Right atrium auricular region (tissue), 2 donors: ENCODE results near the gene UBE3B. TPM values are rescaled to one million over a fixed set of nuclear protein-coding genes. Genes with fewer than 3 reads are reported as not detected.
A peak's percentile ranks its signal among the peaks of the same experiment; 100 is the strongest.

Source experiments
- DNase-seq: peaks from one replicate; pipeline ENCODE4 v3.0.0-alpha.2; 2019; ENCODE audit warnings: low spot score
- H3K27ac ChIP-seq, 2 donors: fragments of 200-600 bp; sonication (generic); 1 replicate in 1 of 2; 2 replicates in 1 of 2; pipeline ENCODE4 v1.5.1; 2016 to 2019
- H3K27me3 ChIP-seq, 2 donors: fragments of 200-600 bp; sonication (generic); one replicate each; pipeline versions ENCODE4 v1.5.1 to v1.6.0; 2017 to 2019
- H3K36me3 ChIP-seq: fragments of 200-600 bp; sonication (generic); one replicate; pipeline ENCODE4 v1.5.1; 2016
- H3K4me1 ChIP-seq, 2 donors: fragments of 200-600 bp; sonication (generic); one replicate each; pipeline versions ENCODE4 v1.5.1 to v1.6.0; 2017 to 2019
- H3K4me3 ChIP-seq, 2 donors: fragments of 200-600 bp; sonication (generic); 1 replicate in 1 of 2; 2 replicates in 1 of 2; pipeline ENCODE4 v1.5.1; 2017 to 2019; ENCODE audit warnings: mild to moderate bottlenecking in 1 of 2, moderate library complexity in 1 of 2
- H3K9me3 ChIP-seq, 2 donors: fragments of 200-600 bp; sonication (generic); one replicate each; pipeline ENCODE4 v1.5.1; 2019
- total RNA-seq, 2 donors: library from RNA; depleted of rRNA; stranded (reverse); fragments of >200 nt; gene quantifications; one replicate each; pipeline ENCODE4 v1.1.0, GENCODE V29; 2016
- TF ChIP-seq, protein P1 (sequence below), 2 donors: fragments of 200-600 bp; sonication (generic); IDR thresholded peaks; one replicate each; pipeline ENCODE4 v1.5.1; 2019; ENCODE audit warnings: antibody characterized with exemption in 2 of 2

UBE3B gene
- total RNA-seq, 2 donors from 2014 or later: 41.7 to 71.8 TPM

DNA sequence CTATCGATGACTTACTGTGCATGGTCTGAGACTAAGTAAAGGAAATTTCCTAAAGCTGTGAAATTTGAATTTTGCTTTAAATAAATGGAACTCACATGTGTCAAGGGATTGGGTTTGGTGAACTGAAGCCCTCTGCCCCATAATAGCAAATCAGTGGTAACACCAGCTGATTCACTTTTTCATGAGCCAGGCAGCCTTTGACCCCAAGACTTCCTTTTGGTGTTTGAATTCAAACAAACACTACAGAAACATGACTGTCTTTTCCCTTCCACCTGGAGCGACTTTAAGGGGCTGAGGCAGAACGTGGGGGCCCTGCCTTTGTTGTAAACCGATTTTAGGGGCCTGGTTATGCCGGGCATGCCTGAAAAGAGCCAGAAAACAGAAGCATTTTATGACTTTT lies 29.2 kb upstream of the UBE3B start:
- peaks cover 0 to 26% of the 10 kb centered on the region in 2 donors for H3K4me1 ChIP-seq
- peak overlapping the region in 1 of 2 donors; percentile 84 for H3K27ac ChIP-seq
- no peak overlapping the region for H3K4me3 ChIP-seq
- peaks cover 48% of the 10 kb centered on the region for H3K36me3 ChIP-seq
- H3K27me3 ChIP-seq: no peaks in the 10 kb centered on the region
- no peak for DNase-seq
- TF ChIP-seq, protein P1, sequence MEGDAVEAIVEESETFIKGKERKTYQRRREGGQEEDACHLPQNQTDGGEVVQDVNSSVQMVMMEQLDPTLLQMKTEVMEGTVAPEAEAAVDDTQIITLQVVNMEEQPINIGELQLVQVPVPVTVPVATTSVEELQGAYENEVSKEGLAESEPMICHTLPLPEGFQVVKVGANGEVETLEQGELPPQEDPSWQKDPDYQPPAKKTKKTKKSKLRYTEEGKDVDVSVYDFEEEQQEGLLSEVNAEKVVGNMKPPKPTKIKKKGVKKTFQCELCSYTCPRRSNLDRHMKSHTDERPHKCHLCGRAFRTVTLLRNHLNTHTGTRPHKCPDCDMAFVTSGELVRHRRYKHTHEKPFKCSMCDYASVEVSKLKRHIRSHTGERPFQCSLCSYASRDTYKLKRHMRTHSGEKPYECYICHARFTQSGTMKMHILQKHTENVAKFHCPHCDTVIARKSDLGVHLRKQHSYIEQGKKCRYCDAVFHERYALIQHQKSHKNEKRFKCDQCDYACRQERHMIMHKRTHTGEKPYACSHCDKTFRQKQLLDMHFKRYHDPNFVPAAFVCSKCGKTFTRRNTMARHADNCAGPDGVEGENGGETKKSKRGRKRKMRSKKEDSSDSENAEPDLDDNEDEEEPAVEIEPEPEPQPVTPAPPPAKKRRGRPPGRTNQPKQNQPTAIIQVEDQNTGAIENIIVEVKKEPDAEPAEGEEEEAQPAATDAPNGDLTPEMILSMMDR (IDR thresholded peaks at IDR 0.05): no peak
- no peaks in the 10 kb centered on the region for H3K9me3 ChIP-seq

DNA sequence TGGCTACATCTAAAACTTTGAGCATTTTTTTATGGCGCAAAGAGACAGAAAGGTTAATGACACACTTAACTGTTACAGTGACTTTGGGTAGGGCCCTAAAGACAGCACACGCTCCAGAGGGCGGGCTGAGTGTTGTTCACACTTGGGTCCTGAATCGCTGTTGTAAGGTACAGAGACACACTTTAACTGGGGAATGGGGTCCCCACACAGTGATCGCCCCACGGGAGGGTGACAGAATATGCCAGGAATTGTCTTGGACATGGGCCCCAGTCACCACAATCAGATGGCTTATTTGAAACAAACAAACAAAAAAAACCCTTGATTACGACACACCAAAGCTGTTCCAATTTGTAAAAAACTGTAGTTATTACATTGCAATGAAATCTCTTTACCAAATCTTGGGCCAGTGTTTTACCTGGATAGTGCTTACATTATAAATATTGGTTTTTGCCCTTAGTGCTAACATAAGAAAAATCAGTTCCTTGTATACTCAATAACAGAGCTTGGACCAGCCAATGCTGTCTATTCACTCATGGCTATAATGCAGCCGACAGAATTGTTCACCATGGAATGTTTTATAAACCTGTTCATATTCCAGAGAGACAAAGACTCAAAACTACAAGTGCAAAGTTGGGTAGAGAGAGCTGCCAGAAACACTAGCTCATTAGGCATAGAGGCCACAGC lies 28.6 kb upstream of the UBE3B start:
- H3K4me1 ChIP-seq: peaks cover 0 to 22% of the 10 kb centered on the region in 2 donors
- H3K27me3 ChIP-seq: no peaks in the 10 kb centered on the region
- H3K9me3 ChIP-seq: no peaks in the 10 kb centered on the region
- TF ChIP-seq, protein P1 (IDR thresholded peaks at IDR 0.05): no peak
- H3K27ac ChIP-seq: no peak overlapping the region
- H3K4me3 ChIP-seq: no peak overlapping the region
- H3K36me3 ChIP-seq: peaks cover 54% of the 10 kb centered on the region
- DNase-seq: no peak

DNA sequence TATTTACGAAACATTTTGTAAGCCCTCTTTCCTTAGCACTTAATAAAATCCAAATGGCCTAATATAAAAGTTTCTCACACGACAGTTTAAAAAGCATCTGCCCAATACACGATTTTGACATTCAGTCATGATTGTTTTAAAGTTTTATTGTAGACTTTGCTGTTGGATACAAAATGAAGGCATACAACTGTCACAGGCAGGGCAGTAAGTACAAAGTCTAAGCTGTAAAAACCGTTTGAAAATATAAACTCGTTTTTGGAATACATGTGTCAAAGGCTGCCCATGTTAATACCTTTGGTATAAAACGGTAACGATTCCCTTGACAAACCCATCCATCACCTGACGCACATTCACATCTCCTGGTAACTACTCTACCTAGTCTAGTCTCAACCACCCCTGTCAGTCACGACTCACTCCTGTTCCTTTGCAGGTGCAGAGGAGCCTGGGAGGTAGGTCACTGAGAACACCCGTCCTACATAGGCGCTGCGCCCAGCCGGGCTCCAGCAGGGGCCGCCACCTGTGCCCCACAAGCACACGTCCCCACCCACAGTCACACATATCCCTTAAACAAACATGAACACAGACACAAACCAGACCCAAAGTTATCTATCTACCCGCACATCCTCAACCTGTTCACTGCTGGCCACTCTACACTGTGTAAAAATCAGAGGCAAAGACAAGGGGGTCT lies 27.4 kb upstream of the UBE3B start:
- Histone ChIP-seq H3K9me3 (no peaks in the 10 kb centered on the region), H3K4me1 (peaks cover 0 to 11% of the 10 kb centered on the region in 2 donors), H3K36me3 (peaks cover 65% of the 10 kb centered on the region), H3K4me3 (no peak overlapping the region), H3K27ac (no peak overlapping the region), H3K27me3 (no peaks in the 10 kb centered on the region)
- DNase-seq: no peak
- TF ChIP-seq, protein P1 (IDR thresholded peaks at IDR 0.05): no peak

DNA sequence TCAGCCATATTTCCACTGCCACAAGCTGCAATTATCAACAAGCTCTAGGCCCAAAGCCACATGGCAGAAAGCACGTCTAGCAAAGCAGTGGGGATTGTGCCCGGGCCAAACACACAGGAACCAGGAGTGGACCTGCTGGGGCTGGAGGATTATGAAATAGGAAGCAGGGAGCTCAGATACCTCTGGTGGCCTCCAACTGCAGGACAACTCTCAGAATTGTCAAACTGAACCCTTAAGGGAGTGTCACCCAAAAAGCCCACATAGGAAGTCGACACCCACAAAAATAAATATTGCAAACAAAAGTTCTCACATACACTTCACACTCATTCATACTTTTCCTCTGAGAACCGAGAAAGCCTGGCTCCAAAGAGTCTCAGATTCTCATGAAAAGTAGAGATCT lies 26.5 kb upstream of the UBE3B start:
- Histone ChIP-seq H3K4me3 (no peak overlapping the region), H3K9me3 (no peaks in the 10 kb centered on the region), H3K4me1 (peaks cover 0 to 10% of the 10 kb centered on the region in 2 donors), H3K27ac (no peak overlapping the region), H3K36me3 (peaks cover 71% of the 10 kb centered on the region), H3K27me3 (no peaks in the 10 kb centered on the region)
- TF ChIP-seq, protein P1 (IDR thresholded peaks at IDR 0.05): no peak
- no peak for DNase-seq

DNA sequence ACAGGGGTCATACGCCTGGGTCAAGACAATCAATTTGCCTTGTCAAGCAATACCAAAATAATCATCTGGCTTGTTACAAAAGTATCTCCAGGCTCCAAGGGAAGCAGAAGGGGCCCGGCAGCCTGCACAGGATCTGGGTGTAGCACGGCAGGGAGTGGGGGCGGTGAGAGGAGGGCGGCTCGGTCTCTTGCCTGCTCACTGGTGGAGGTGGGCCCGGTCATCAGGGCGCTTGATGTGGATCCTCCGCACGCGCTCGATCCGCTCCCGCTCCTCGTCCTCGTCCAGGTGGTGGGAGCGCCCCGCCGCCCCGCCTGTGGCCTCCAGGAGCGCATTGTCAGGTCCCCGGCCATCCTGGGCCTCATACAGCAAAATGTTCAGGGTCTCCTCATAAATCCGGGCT lies 26.0 kb upstream of the UBE3B start:
- Histone ChIP-seq H3K27ac (no peak overlapping the region), H3K4me1 (peaks cover 0 to 10% of the 10 kb centered on the region in 2 donors), H3K27me3 (no peaks in the 10 kb centered on the region), H3K9me3 (no peaks in the 10 kb centered on the region), H3K36me3 (peaks cover 73% of the 10 kb centered on the region), H3K4me3 (no peak overlapping the region)
- TF ChIP-seq, protein P1 (IDR thresholded peaks at IDR 0.05): no peak
- DNase-seq: no peak
